Limb (tissue), 2 donors: ENCODE results near the gene KCND2.

Source experiments
- DNase-seq, 2 donors: peaks; one replicate each; pipeline ENCODE4 v3.0.0-alpha.2; 2016; ENCODE audit errors: extremely low spot score in 2 of 2

KCND2 gene

GRCh38 chr7:120307991-120308545 is 35.1 kb downstream of the KCND2 start:
- no peak for DNase-seq

DNA sequence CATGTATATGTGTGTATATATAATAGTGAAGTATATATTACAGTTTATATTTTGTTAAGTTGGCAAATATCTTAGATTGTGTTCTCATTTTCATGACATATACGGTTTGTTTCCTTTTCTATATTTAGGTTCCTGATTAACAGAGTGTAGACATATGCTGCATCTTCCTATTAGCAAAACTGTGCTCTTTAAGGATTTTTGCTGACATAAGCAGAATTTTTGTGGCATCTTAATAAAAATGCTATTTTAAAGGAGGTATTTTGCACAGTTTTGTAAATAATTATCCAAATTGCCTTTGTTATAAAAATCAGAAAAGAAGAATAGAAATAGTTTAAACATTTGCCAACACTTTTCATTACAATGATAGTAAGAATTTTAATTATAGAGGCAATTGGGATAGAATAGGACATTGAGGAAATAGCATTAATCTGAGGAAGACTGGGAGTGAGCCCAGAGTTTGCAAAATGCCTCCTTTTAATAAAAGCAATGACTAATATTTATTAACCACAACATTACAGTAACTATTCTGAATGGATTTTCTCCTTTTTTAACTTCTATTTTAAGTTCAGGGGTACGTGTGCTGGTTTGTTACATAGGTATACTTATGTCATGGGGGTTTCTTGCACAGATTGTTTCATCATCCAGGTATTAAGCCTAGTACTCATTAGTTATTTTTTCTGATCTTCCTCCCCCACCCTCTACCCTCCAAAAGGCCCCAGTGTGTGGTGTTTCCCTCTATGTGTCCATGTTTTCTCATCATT is 38.2 kb downstream of the KCND2 start:
- DNase-seq, result no peak

- DNase-seq, result no peak
These were observed 47.4 kb downstream of the KCND2 start for GRCh38 chr7:120320218-120320961.

DNA sequence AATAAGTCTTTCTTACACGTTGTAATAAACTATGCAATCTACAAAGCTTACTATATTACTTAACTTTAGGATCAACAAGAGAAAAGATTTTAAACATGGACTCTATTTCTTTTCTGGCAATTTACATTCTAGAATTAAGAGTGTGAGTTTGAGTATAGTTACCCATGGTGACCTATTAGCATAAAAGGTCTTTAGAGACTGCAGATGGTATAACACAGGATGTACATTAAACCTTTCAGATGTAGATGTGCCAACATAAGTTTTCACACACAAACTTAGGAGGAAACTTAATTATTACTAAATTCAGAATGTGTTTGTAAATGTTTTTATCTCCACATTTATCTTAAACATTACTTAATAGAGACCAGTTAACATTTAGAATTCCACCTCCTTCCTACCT is 54.1 kb downstream of the KCND2 start:
- DNase-seq, result no peak

DNA sequence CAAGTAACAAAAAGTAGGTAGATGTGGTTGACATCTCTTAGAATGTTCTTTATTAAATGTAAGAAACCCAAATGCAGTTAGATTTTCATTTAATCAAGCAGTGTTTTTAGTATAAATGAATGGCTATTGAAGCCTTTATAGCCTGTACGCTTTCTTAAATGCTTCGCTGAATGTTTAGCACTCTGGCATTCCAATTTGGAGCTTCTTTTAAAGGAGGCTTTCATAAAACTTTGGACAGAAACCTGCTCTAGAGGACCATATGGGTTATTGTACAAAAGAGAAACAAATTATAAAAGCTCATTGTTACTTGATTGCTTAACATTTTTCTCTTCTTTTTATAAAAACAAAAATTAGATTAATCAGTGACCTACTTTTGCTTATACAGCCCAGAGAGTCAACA is 59.5 kb downstream of the KCND2 start:
- no peak for DNase-seq

- DNase-seq, result no peak
These were observed 61.5 kb downstream of the KCND2 start for GRCh38 chr7:120334475-120334874.

GRCh38 chr7:120337308-120337907 is 64.4 kb downstream of the KCND2 start:
- DNase-seq, result no peak

GRCh38 chr7:120344276-120344675 is 71.3 kb downstream of the KCND2 start:
- DNase-seq, result no peak

GRCh38 chr7:120353171-120353570 is 80.2 kb downstream of the KCND2 start:
- no peak for DNase-seq

DNA sequence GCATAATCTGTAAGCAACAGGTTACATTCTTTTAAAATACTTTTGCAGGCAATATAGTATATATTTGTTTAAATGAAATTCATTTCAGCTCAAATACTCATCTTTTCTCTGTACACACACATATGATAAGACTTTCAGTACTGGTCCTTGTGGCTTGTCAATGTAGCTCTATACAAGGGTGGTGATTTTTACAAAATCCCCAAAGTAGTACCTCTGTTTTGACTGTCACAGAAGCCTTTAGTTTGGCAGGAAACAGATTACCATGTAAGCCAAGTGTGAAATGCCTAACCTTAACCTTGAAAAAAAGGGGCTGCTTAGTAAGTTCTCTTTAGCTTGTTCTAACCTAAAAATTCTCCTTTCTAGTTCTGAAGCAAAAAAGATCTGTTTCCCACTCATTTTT is 87.9 kb downstream of the KCND2 start:
- DNase-seq, result no peak

DNA sequence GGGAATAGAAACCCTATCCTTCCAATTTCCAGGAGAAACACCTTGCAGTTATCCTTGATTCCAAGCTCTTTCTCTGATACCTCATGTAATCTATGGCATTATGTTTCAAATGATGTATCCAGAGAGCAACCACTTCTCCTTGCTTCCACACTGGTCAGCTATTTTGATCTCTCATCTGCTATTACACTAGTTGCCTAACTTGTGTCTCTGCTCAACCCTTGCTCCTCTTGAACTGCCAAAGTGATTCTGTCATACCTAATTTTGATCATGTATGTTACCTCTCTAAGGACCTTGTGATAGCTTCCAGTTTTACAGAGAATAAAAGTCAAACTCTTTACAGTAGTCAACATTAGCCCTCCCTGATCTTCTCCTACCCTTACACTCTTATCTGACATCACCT is 90.4 kb downstream of the KCND2 start:
- no peak for DNase-seq

DNA sequence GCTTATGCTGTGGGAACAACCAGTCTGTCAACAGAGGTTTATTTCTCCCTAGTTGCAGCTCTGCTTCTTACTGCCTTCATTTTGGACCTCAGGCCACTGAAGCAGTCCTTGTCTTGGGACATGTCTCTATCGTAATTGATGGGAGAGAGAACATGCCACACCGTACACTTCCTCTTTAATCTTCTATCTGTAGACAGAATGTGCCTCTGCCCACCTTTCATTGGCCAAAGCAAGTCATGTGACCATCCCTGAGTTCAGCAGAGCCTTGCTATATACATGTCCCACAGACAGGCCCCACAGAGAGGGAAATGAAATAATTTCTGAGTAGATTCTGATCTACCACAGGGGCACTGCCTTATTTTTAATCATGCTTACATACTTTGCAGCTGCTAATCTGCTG is 98.0 kb downstream of the KCND2 start:
- no peak for DNase-seq

- no peak for DNase-seq
These were observed 100.2 kb downstream of the KCND2 start for GRCh38 chr7:120373174-120373573.

GRCh38 chr7:120394595-120394994 is 121.6 kb downstream of the KCND2 start:
- no peak for DNase-seq

GRCh38 chr7:120395526-120396019 is 122.6 kb downstream of the KCND2 start:
- DNase-seq, result no peak

DNA sequence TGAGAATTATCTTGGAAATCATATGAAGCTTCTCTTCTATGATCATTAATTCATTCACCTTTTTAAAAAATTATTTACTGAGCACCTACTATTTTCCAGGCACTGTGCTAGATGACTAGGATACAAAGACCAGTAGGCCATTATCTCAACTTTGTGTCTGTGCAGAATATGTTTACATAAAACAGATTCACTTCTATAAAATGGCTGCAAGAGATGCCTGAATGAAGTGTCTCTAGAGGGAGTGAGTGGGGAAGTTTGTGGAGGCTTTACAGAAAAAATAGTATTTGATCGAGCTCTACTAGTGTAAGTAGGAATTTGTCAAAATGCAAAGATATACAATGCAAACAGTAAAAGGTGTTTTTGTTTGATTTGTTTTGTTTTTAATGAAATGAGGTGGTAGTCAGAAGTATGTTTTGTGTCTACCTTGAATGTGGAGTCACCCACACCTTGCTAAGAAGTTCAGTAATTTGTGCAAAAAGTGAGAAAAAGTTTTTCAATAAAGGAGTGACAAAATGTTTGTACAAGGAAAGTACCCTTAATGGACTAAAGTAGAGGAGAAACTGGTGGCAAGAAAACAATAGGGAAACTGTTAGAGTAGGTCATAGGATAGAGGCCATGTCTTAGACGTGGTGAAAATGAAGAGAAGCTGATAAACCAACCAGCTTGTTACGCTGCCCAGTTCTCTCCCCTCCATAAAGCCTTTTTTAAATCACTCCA is 125.5 kb downstream of the KCND2 start:
- DNase-seq, result no peak

GRCh38 chr7:120400806-120401455 is 128.0 kb downstream of the KCND2 start:
- DNase-seq, result no peak

DNA sequence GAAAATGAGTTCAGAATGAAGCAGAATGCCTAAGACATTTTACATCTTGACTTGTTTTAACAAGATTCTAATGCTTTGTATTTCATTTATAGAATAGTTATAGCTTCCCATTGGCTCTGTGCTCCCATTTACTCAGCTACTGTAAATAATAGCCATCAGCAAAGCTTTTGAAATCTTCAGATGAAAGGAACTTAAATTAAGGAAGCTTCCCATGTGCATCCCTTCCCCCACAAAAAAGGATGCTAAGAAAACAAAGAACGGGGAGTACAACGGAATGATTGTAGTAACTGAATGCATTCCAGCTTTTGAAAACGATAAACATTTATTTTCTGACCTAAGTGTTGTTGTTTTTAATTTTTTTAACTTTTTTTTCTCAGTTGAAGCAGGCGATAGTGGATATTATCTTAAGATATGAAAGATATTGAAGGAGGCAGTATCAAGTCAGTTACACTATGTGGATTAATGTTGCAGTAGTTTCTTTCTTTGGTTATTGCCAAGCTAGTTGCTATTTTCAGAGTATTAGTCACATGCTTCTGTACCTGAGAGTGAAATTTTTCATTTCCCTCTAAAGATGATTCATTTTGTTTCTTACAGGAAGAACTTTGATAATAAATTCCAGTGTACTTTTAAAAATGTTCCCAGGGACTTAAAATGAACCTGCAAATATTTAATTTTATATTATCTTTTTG is 129.2 kb downstream of the KCND2 start:
- DNase-seq, result no peak

- no peak for DNase-seq
These were observed 129.8 kb downstream of the KCND2 start for GRCh38 chr7:120402801-120403200.

DNA sequence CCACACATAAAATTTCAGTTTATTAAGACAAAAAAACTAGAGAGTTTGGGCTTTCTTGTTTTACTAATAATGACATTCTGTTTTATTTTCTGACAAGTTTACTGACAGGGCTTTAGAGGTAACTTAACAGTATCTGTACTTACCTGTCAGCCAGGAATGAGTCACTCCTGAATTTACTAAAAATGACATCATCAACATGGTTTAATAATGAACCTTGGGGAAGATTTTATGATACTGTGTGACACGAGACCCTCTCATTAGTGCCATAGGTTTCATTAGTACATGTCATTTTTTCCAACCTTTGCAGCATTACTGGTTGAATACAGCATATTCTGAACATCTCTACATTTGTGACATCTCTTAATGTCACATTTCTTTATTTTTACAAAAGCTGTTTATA is 131.1 kb downstream of the KCND2 start:
- DNase-seq, result no peak
